RWPE2 (cell line): ENCODE data around the gene GTF2H4.

Experiments
- ATAC-seq: fragments of 200-7000 bp; cut with Tn5 transposase; 3 replicates; pipeline ENCODE4 v1.9.1; 2021; ENCODE audit warnings: low read depth
- DNase-seq: peaks from one replicate; pipeline ENCODE4 v3.0.0-alpha.2; 2020; ENCODE audit warnings: low spot score
- H3K27ac ChIP-seq: fragments of 450-650 bp; 2 replicates; pipeline ENCODE4 v1.5.1; 2017; ENCODE audit warnings: mild to moderate bottlenecking; ENCODE audit not compliant: poor library complexity, severe bottlenecking
- H3K27me3 ChIP-seq: fragments of 250-450 bp; sonication (Bioruptor Pico); 2 replicates; pipeline ENCODE4 v1.5.1; 2021; ENCODE audit warnings: mild to moderate bottlenecking, moderate library complexity; ENCODE audit not compliant: insufficient read depth, poor library complexity, severe bottlenecking
- H3K36me3 ChIP-seq: fragments of 250-450 bp; sonication (Bioruptor Pico); 2 replicates; pipeline ENCODE4 v1.5.1; 2020; ENCODE audit warnings: low read depth, mild to moderate bottlenecking, moderate library complexity
- H3K4me1 ChIP-seq: fragments of 250-450 bp; sonication (Bioruptor Pico); 2 replicates; pipeline ENCODE4 v1.5.1; 2021; ENCODE audit warnings: mild to moderate bottlenecking, moderate library complexity; ENCODE audit not compliant: insufficient read depth, poor library complexity, severe bottlenecking
- H3K4me3 ChIP-seq: fragments of 250-450 bp; sonication (Bioruptor Pico); 2 replicates; pipeline ENCODE4 v1.5.1; 2021; ENCODE audit warnings: mild to moderate bottlenecking, moderate library complexity; ENCODE audit not compliant: severe bottlenecking
- H3K9me3 ChIP-seq: fragments of 250-450 bp; sonication (Bioruptor Pico); 2 replicates; pipeline ENCODE4 v1.5.1; 2021; ENCODE audit warnings: mild to moderate bottlenecking, moderate library complexity; ENCODE audit not compliant: severe bottlenecking
- CTCF ChIP-seq: fragments of 450-650 bp; IDR thresholded peaks from one replicate; pipeline ENCODE4 v1.5.1; 2017; ENCODE audit warnings: mild to moderate bottlenecking, moderate library complexity; ENCODE audit not compliant: poor library complexity, severe bottlenecking

GTF2H4 gene

GRCh38 chr6:30890646-30891449, 17.2 kb upstream of the GTF2H4 start:
- peak overlapping the region; percentile 95 for H3K27ac ChIP-seq

GRCh38 chr6:30891450-30891723, 16.6 kb upstream of the GTF2H4 start:
- Histone ChIP-seq H3K36me3 (peaks cover 98% of the 10 kb centered on the region), H3K9me3 (no peaks in the 10 kb centered on the region), H3K27ac (no peak overlapping the region), H3K4me3 (no peak overlapping the region), H3K27me3 (no peaks in the 10 kb centered on the region), H3K4me1 (peaks cover 32% of the 10 kb centered on the region)
- no peak for TF ChIP-seq CTCF
- DNase-seq = no peak
- no peak for ATAC-seq

More at GRCh38 chr6:30890646-30891449, 17.2 kb upstream of the GTF2H4 start:
- Histone ChIP-seq H3K4me1 (peaks cover 33% of the 10 kb centered on the region), H3K27me3 (no peaks in the 10 kb centered on the region), H3K9me3 (no peaks in the 10 kb centered on the region), H3K36me3 (peaks cover 93% of the 10 kb centered on the region), H3K4me3 (no peak overlapping the region)
- no peak for TF ChIP-seq CTCF
- ATAC-seq = no peak
- no peak for DNase-seq

GRCh38 chr6:30891816-30892538, 16.0 kb upstream of the GTF2H4 start:
- H3K4me3 ChIP-seq = no peak overlapping the region
- ATAC-seq (no peak), DNase-seq (no peak)
- peaks cover 100% of the 10 kb centered on the region for H3K36me3 ChIP-seq
- no peaks in the 10 kb centered on the region for H3K9me3 ChIP-seq
- no peaks in the 10 kb centered on the region for H3K27me3 ChIP-seq
- H3K27ac ChIP-seq = no peak overlapping the region
- TF ChIP-seq CTCF = no peak
- H3K4me1 ChIP-seq = peaks cover 26% of the 10 kb centered on the region

GRCh38 chr6:30893001-30893591, 14.9 kb upstream of the GTF2H4 start:
- DNase-seq = no peak
- no peak overlapping the region for H3K4me3 ChIP-seq
- no peak for ATAC-seq
- H3K27me3 ChIP-seq = no peaks in the 10 kb centered on the region
- no peak overlapping the region for H3K27ac ChIP-seq
- peaks cover 97% of the 10 kb centered on the region for H3K36me3 ChIP-seq
- H3K9me3 ChIP-seq = no peaks in the 10 kb centered on the region
- peaks cover 14% of the 10 kb centered on the region for H3K4me1 ChIP-seq
- no peak for TF ChIP-seq CTCF
